GM23338 (cell line): ENCODE results near the gene ADGRG6. TPM values are rescaled to one million over a fixed set of nuclear protein-coding genes. Genes with fewer than 3 reads are reported as not detected.

Experiments
- ATAC-seq: fragments of 200-7000 bp; cut with Tn5 transposase; 3 replicates; pipeline ENCODE4 v1.9.1; 2020
- DNase-seq: peaks from one replicate; pipeline ENCODE4 v3.0.0-alpha.2; 2015; ENCODE audit warnings: low spot score
- H2AFZ ChIP-seq: fragments of 200-600 bp; sonication (generic); 2 replicates; pipeline ENCODE4 v1.8.0; 2016; ENCODE audit warnings: antibody characterized with exemption, mild to moderate bottlenecking, moderate library complexity
- H3F3A ChIP-seq: fragments of 200-600 bp; sonication (generic); replicated peaks from 2 replicates; pipeline ENCODE4 v1.8.0; 2017; ENCODE audit warnings: antibody characterized with exemption, mixed run types, low read depth
- H3K27ac ChIP-seq: fragments of 200-600 bp; sonication (generic); 2 replicates; pipeline ENCODE4 v1.6.1; 2016; ENCODE audit warnings: low read depth
- H3K27me3 ChIP-seq: fragments of 200-600 bp; sonication (generic); 2 replicates; pipeline ENCODE4 v1.8.0; 2016; ENCODE audit warnings: mild to moderate bottlenecking, mixed run types, moderate library complexity; ENCODE audit not compliant: insufficient read depth
- H3K36me3 ChIP-seq: fragments of 200-600 bp; sonication (generic); 2 replicates; pipeline ENCODE4 v1.8.0; 2016; ENCODE audit warnings: mild to moderate bottlenecking; ENCODE audit not compliant: insufficient read depth
- H3K4me1 ChIP-seq: fragments of 200-600 bp; sonication (generic); 2 replicates; pipeline ENCODE4 v1.8.0; 2016; ENCODE audit warnings: mild to moderate bottlenecking, moderate library complexity; ENCODE audit not compliant: insufficient read depth
- H3K4me2 ChIP-seq: fragments of 200-600 bp; sonication (generic); 2 replicates; pipeline ENCODE4 v1.7.1; 2017; ENCODE audit warnings: mixed run types
- H3K4me3 ChIP-seq: fragments of 200-600 bp; sonication (generic); 2 replicates; pipeline ENCODE4 v1.6.1; 2016; ENCODE audit warnings: mixed run types
- H3K79me2 ChIP-seq: fragments of 200-600 bp; sonication (generic); replicated peaks from 2 replicates; pipeline ENCODE4 v1.8.0; 2017; ENCODE audit warnings: mild to moderate bottlenecking; ENCODE audit not compliant: insufficient read depth
- H3K9me2 ChIP-seq: fragments of 200-600 bp; sonication (generic); 2 replicates; pipeline ENCODE4 v1.8.0; 2017; ENCODE audit not compliant: insufficient read depth
- H4K20me1 ChIP-seq: fragments of 200-600 bp; sonication (generic); replicated peaks from 2 replicates; pipeline ENCODE4 v1.8.0; 2017; ENCODE audit warnings: mild to moderate bottlenecking; ENCODE audit not compliant: insufficient read depth
- H3K27ac Mint-ChIP-seq: 2 replicates; pipeline ENCODE4 v1.8.0; 2020; ENCODE audit warnings: inconsistent platforms, mild to moderate bottlenecking, moderate library complexity, mixed read lengths
- H3K27me3 Mint-ChIP-seq: 3 replicates; pipeline ENCODE4 v1.8.0; 2022; ENCODE audit warnings: low read depth, mild to moderate bottlenecking, moderate library complexity, mixed read lengths, inconsistent platforms; ENCODE audit not compliant: insufficient read depth, poor library complexity
- H3K36me3 Mint-ChIP-seq: 3 replicates; pipeline ENCODE4 v1.8.0; 2021; ENCODE audit warnings: low read depth, mild to moderate bottlenecking, inconsistent platforms, moderate library complexity, mixed read lengths
- H3K4me1 Mint-ChIP-seq: 3 replicates; pipeline ENCODE4 v1.8.0; 2020; ENCODE audit warnings: mild to moderate bottlenecking, inconsistent platforms, mixed read lengths
- H3K4me3 Mint-ChIP-seq: 3 replicates; pipeline ENCODE4 v1.8.0; 2021; ENCODE audit warnings: moderate library complexity, mild to moderate bottlenecking, inconsistent platforms, mixed read lengths
- H3K9me3 Mint-ChIP-seq: 3 replicates; pipeline ENCODE4 v1.8.0; 2020; ENCODE audit warnings: moderate library complexity, mild to moderate bottlenecking, inconsistent platforms, mixed read lengths
- CTCF ChIP-seq, 2 experiments: fragments of 200-600 bp in 1 of 2; sonication (generic) in 1 of 2; conservative IDR thresholded peaks; 2 replicates each; pipeline versions ENCODE4 v1.5.1 to v1.6.1; 2016 to 2017; ENCODE audit warnings: antibody characterized with exemption in 2 of 2, low read depth in 2 of 2, mild to moderate bottlenecking in 2 of 2, moderate library complexity in 1 of 2
- ETS1 ChIP-seq: IDR thresholded peaks from 2 replicates; pipeline ENCODE4 v1.6.1; 2016; ENCODE audit warnings: antibody characterized with exemption
- EZH2 ChIP-seq: fragments of 200-600 bp; sonication (generic); IDR thresholded peaks from one replicate; pipeline ENCODE4 v1.8.0; 2017; ENCODE audit warnings: antibody characterized with exemption, mild to moderate bottlenecking, low read depth; ENCODE audit not compliant: unreplicated experiment
- EZH2phosphoT487 ChIP-seq: fragments of 200-600 bp; sonication (generic); IDR thresholded peaks from one replicate; pipeline ENCODE4 v1.8.1; 2018; ENCODE audit warnings: antibody characterized with exemption; ENCODE audit not compliant: unreplicated experiment
- JUNB ChIP-seq: IDR thresholded peaks from one replicate; pipeline ENCODE4 v1.6.1; 2016; ENCODE audit warnings: antibody characterized with exemption; ENCODE audit not compliant: unreplicated experiment
- NANOG ChIP-seq: IDR thresholded peaks from 2 replicates; pipeline ENCODE4 v1.6.1; 2016; ENCODE audit warnings: antibody characterized with exemption, borderline replicate concordance
- REST ChIP-seq: IDR thresholded peaks from one replicate; pipeline ENCODE4 v1.6.1; 2018; ENCODE audit warnings: antibody characterized with exemption; ENCODE audit not compliant: unreplicated experiment
- ZNF114 ChIP-seq: fragments of 250-450 bp; sonication (Bioruptor Pico); IDR thresholded peaks from 2 replicates; pipeline ENCODE4 v1.5.0; 2020; ENCODE audit warnings: mild to moderate bottlenecking, moderate library complexity
- ZNF331 ChIP-seq: fragments of 250-450 bp; sonication (Bioruptor Pico); IDR thresholded peaks from 2 replicates; pipeline ENCODE4 v1.5.0; 2020; ENCODE audit warnings: low read depth, mild to moderate bottlenecking, moderate library complexity
- polyA plus RNA-seq: library from polyadenylated mRNA; unstranded; fragments of >200 nt; fragmentation: Nextera tagmentation; extraction: Ambion mirVana; gene quantifications from 2 replicates; pipeline ENCODE4 v1.2.1, GENCODE V29; 2016
- total RNA-seq: library from RNA; depleted of rRNA; stranded (reverse); fragments of >200 nt; shearing (Covaris generic); gene quantifications from 2 replicates; pipeline ENCODE4 v1.2.3, GENCODE V29; 2014

ADGRG6 gene
- total and polyA plus RNA-seq, 2 experiments from 2014 or later = 1.3 to 7.7 TPM

- H4K20me1 ChIP-seq = no peaks in the 10 kb centered on the region
- H3F3A ChIP-seq = no peaks in the 10 kb centered on the region
- H3K27me3 ChIP-seq = no peaks in the 10 kb centered on the region
- Mint-ChIP-seq H3K36me3 (no peaks in the 10 kb centered on the region), H3K27ac (no peak overlapping the region), H3K9me3 (no peaks in the 10 kb centered on the region), H3K4me3 (no peak overlapping the region), H3K27me3 (no peaks in the 10 kb centered on the region), H3K4me1 (no peaks in the 10 kb centered on the region)
- DNase-seq (no peak), ATAC-seq (no peak)
- H3K4me3 ChIP-seq = no peak overlapping the region
- H3K4me1 ChIP-seq = no peaks in the 10 kb centered on the region
- TF ChIP-seq ZNF114 (CRISPR knock-in tag) (no peak), JUNB (no peak), ETS1 (no peak), REST (no peak), CTCF (conservative IDR thresholded peaks at IDR 0.05; ENCODE audit: low read depth in 2 of 2) (no peak), ZNF331 (no peak), NANOG (no peak)
- H3K36me3 ChIP-seq = no peaks in the 10 kb centered on the region
- H3K9me2 ChIP-seq = no peaks in the 10 kb centered on the region
- H2AFZ ChIP-seq = no peak overlapping the region
- H3K4me2 ChIP-seq = no peak overlapping the region
- no peak overlapping the region for H3K27ac ChIP-seq
- H3K79me2 ChIP-seq = no peaks in the 10 kb centered on the region
Observed at GRCh38 chr6:142367501-142368018, 65.8 kb downstream of the ADGRG6 start.

GRCh38 chr6:142369266-142369665 is 67.5 kb downstream of the ADGRG6 start:
- Histone ChIP-seq H3K27me3 (no peaks in the 10 kb centered on the region), H3K36me3 (no peaks in the 10 kb centered on the region), H3K79me2 (no peaks in the 10 kb centered on the region), H3K4me1 (no peaks in the 10 kb centered on the region; the same call in 1 of the 2 replicates), H3K9me2 (no peaks in the 10 kb centered on the region), H4K20me1 (no peaks in the 10 kb centered on the region), H3K4me2 (no peak overlapping the region), H3F3A (no peaks in the 10 kb centered on the region), H3K4me3 (no peak overlapping the region), H2AFZ (no peak overlapping the region), H3K27ac (no peak overlapping the region)
- no peak overlapping the region for H3K27ac Mint-ChIP-seq
- H3K9me3 Mint-ChIP-seq = no peaks in the 10 kb centered on the region
- no peaks in the 10 kb centered on the region for H3K36me3 Mint-ChIP-seq
- ATAC-seq (no peak), DNase-seq (no peak)
- no peaks in the 10 kb centered on the region for H3K27me3 Mint-ChIP-seq
- peaks cover 3% of the 10 kb centered on the region; the same call in 2 of the 3 replicates for H3K4me1 Mint-ChIP-seq
- H3K4me3 Mint-ChIP-seq = no peak overlapping the region
- TF ChIP-seq ETS1 = no peak
- no peak for TF ChIP-seq CTCF (conservative IDR thresholded peaks at IDR 0.05; ENCODE audit: low read depth in 2 of 2)
- TF ChIP-seq JUNB = no peak
- TF ChIP-seq ZNF114 (CRISPR knock-in tag) = no peak
- TF ChIP-seq NANOG = no peak
- TF ChIP-seq EZH2phosphoT487 = no peak
- no peak for TF ChIP-seq EZH2
